SK-N-SH (cell line): ENCODE results near the gene MBP. TPM values are rescaled to one million over a fixed set of nuclear protein-coding genes. Genes with fewer than 3 reads are reported as not detected.
"Not testable (repeated sequence)": the region's sequence is repeated elsewhere in the genome, so short reads cannot be mapped to it uniquely, and the experiment has no call there.

ENCODE experiments used
- CTCF ChIA-PET: fragments of 300-600, 350-600 bp; formaldehyde crosslinking; extraction: SDS; loops from one replicate; lab custom pipeline; 2021; lab: Yijun Ruan, JAX
- POLR2A ChIA-PET: fragments of 350-600 bp; sonication (Branson Sonifier 250); formaldehyde crosslinking; extraction: SDS; loops from one replicate; lab custom pipeline; 2020; ENCODE audit warnings: antibody characterized with exemption, inconsistent platforms; lab: Yijun Ruan, JAX
- DNase-seq: peaks from one replicate; pipeline ENCODE4 v3.0.0; 2012
- H2AFZ ChIP-seq: fragments of 200-600 bp; sonication (generic); 2 replicates; pipeline ENCODE4 v1.8.1; 2016; ENCODE audit warnings: antibody characterized with exemption, mild to moderate bottlenecking, low read depth
- H3F3A ChIP-seq: fragments of 200-600 bp; sonication (generic); replicated peaks from 2 replicates; pipeline ENCODE3; 2016; ENCODE audit warnings: antibody characterized with exemption, mild to moderate bottlenecking; ENCODE audit not compliant: insufficient read depth
- H3K27ac ChIP-seq, 2 experiments: fragments of 200-500 bp in 1 of 2; fragments of 200-600 bp in 1 of 2; sonication (Bioruptor generic) in 1 of 2; sonication (generic), shearing (Covaris generic) in 1 of 2; 2 replicates each; pipeline versions ENCODE4 v1.5.1 to v1.6.1; 2014 to 2016; ENCODE audit warnings: low read depth in 2 of 2, inconsistent platforms in 1 of 2, low read length in 1 of 2, mild to moderate bottlenecking in 1 of 2, mixed read lengths in 1 of 2
- H3K27me3 ChIP-seq: fragments of 200-600 bp; sonication (generic), shearing (Covaris generic); 2 replicates; pipeline ENCODE4 v1.6.1; 2016; ENCODE audit warnings: mixed run types; ENCODE audit not compliant: insufficient read depth
- H3K36me3 ChIP-seq, 2 experiments: fragments of 200-500 bp in 1 of 2; fragments of 200-600 bp in 1 of 2; sonication (Bioruptor generic) in 1 of 2; sonication (generic) in 1 of 2; replicated peaks in 1 of 2; 2 replicates each; pipeline versions ENCODE3 to v1.5.1; 2014 to 2016; ENCODE audit warnings: low read length in 1 of 2, mild to moderate bottlenecking in 1 of 2; ENCODE audit not compliant: insufficient read depth in 2 of 2, control insufficient read depth in 1 of 2
- H3K4me1 ChIP-seq, 2 experiments: fragments of 200-500 bp in 1 of 2; fragments of 200-600 bp in 1 of 2; sonication (Bioruptor generic) in 1 of 2; sonication (generic), shearing (Covaris generic) in 1 of 2; 2 replicates each; pipeline versions ENCODE4 v1.5.1 to v1.6.1; 2014 to 2016; ENCODE audit warnings: low read depth in 1 of 2, low read length in 1 of 2, mixed run types in 1 of 2; ENCODE audit not compliant: insufficient read depth in 2 of 2, control insufficient read depth in 1 of 2
- H3K4me2 ChIP-seq: fragments of 200-600 bp; sonication (generic), shearing (Covaris generic); 2 replicates; pipeline ENCODE4 v1.6.1; 2017; ENCODE audit warnings: mixed run types
- H3K4me3 ChIP-seq, 2 experiments: fragments of 200-500 bp in 1 of 2; fragments of 200-600 bp in 1 of 2; sonication (Bioruptor generic) in 1 of 2; sonication (generic), shearing (Covaris generic) in 1 of 2; 2 replicates each; pipeline versions ENCODE4 v1.5.1 to v1.8.1; 2014 to 2016; ENCODE audit warnings: low read depth in 2 of 2, inconsistent platforms in 1 of 2, low read length in 1 of 2, mild to moderate bottlenecking in 1 of 2, mixed read lengths in 1 of 2, moderate library complexity in 1 of 2
- H3K79me2 ChIP-seq: fragments of 200-600 bp; sonication (generic); 2 replicates; pipeline ENCODE4 v1.8.1; 2017; ENCODE audit warnings: mild to moderate bottlenecking; ENCODE audit not compliant: insufficient read depth
- H3K9ac ChIP-seq: fragments of 200-600 bp; sonication (generic); 2 replicates; pipeline ENCODE4 v1.6.1; 2017; ENCODE audit warnings: mixed run types
- H3K9me2 ChIP-seq: fragments of 200-600 bp; sonication (generic); 2 replicates; pipeline ENCODE4 v1.6.1; 2017; ENCODE audit warnings: mixed run types
- H3K9me3 ChIP-seq: fragments of 200-600 bp; sonication (generic); 2 replicates; pipeline ENCODE4 v1.6.1; 2017; ENCODE audit warnings: mixed run types, mild to moderate bottlenecking, moderate library complexity
- H4K20me1 ChIP-seq: fragments of 200-600 bp; sonication (generic); 2 replicates; pipeline ENCODE4 v1.6.1; 2017; ENCODE audit warnings: mild to moderate bottlenecking, mixed run types; ENCODE audit not compliant: insufficient read depth
- GATA2 ChIP-seq: sonication (generic); formaldehyde crosslinking; IDR thresholded peaks from 2 replicates; pipeline ENCODE4 v1.5.0; 2020; ENCODE audit warnings: mild to moderate bottlenecking, missing genetic modification reagents
- MEF2A ChIP-seq: IDR thresholded peaks from 2 replicates; pipeline ENCODE4 v1.4.0; 2012; ENCODE audit warnings: low read depth, borderline replicate concordance
- REST ChIP-seq: IDR thresholded peaks from 2 replicates; pipeline ENCODE4 v1.6.1; 2012; ENCODE audit warnings: mild to moderate bottlenecking, low read depth, low read length, moderate library complexity
- TEAD4 ChIP-seq: IDR thresholded peaks from 2 replicates; pipeline ENCODE4 v1.4.0; 2012; ENCODE audit warnings: mild to moderate bottlenecking, borderline replicate concordance; ENCODE audit not compliant: insufficient read depth
- YY1 ChIP-seq: IDR thresholded peaks from 2 replicates; pipeline ENCODE4 v1.4.0; 2012; ENCODE audit warnings: low read depth, mild to moderate bottlenecking
- WGBS: methylation state at CpG from one replicate; pipeline ENCODE4 v1.1.6; 2017; ENCODE audit warnings: low lambda C conversion rate; 5-methylcytosine and 5-hydroxymethylcytosine counted together
- polyA plus RNA-seq, 3 experiments: library from polyadenylated mRNA; depleted of rRNA; stranded (reverse); fragments of >200 nt; gene quantifications; 2 replicates each; pipeline ENCODE4 v1.2.3, GENCODE V29; 2012
- TF ChIP-seq, protein P1 (sequence below): fragments of 150-350 bp; IDR thresholded peaks from 2 replicates; pipeline ENCODE4 v1.6.1; 2017; ENCODE audit warnings: antibody characterized with exemption, low read length, low read depth, borderline replicate concordance

MBP gene
- polyA plus RNA-seq, 1 of the 3 experiments (the other 2 are of a cell fraction) = 1.6 TPM

DNA sequence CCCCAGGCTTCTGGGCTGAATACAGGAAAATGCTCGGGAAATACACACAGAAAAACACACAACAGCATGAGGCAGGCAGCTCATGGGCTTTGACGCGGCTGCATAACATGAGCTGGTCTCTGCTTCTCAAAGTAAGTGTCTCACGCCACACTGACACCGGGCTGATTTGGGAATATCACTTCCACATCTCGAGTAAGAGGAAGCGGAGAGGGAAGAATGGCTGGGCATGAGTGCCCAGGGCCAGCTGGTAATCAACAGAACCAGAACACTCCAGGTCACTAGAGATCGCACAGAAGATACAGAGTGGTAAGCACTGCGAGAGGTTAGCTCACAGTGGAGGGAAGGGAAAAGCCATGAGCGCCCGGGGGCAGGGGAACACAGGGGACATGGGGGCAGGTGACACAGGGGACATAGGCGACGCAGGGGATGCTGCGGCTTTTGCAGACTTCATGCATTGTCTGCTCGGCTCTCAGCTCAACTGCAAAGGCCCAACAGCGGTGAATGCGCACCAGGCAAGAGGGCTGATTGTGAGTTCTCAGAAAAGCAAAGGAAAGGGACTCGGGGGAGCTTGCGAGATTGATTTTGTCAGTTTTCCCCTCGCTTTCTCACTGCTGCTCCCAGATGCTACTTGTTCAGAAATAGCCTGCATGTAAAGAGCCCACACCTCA is 141.4 kb downstream of the MBP start:
- H3K9me2 ChIP-seq = no peaks in the 10 kb centered on the region
- ChIA-PET POLR2A (no interaction called here), CTCF (interaction anchor here (0.9 to 3.1 kb wide), 8 partner anchors 8 to 221 kb away, joined by 3 to 29 read pairs (median 8); no protein-coding TSS in a partner anchor)
- peaks cover 0 to 10% of the 10 kb centered on the region in 2 experiments; a peak in 1 of 4 replicates for H3K4me1 ChIP-seq
- H3K9me3 ChIP-seq = no peaks in the 10 kb centered on the region
- TF ChIP-seq GATA2 (peak; percentile 87), YY1 (no peak), TEAD4 (no peak)
- no peak overlapping the region for H2AFZ ChIP-seq
- no peak overlapping the region for H3K4me2 ChIP-seq
- peak; percentile 70 for DNase-seq
- H3K27ac ChIP-seq = no peak overlapping the region
- no peak overlapping the region for H3K4me3 ChIP-seq
- no peaks in the 10 kb centered on the region for H3K79me2 ChIP-seq
- H4K20me1 ChIP-seq = no peaks in the 10 kb centered on the region
- 66% methylated on average over 17 of the region's 20 CpGs for WGBS
- H3F3A ChIP-seq = no peaks in the 10 kb centered on the region
- no peaks in the 10 kb centered on the region for H3K36me3 ChIP-seq
- no peak overlapping the region for H3K9ac ChIP-seq
- no peaks in the 10 kb centered on the region for H3K27me3 ChIP-seq

DNA sequence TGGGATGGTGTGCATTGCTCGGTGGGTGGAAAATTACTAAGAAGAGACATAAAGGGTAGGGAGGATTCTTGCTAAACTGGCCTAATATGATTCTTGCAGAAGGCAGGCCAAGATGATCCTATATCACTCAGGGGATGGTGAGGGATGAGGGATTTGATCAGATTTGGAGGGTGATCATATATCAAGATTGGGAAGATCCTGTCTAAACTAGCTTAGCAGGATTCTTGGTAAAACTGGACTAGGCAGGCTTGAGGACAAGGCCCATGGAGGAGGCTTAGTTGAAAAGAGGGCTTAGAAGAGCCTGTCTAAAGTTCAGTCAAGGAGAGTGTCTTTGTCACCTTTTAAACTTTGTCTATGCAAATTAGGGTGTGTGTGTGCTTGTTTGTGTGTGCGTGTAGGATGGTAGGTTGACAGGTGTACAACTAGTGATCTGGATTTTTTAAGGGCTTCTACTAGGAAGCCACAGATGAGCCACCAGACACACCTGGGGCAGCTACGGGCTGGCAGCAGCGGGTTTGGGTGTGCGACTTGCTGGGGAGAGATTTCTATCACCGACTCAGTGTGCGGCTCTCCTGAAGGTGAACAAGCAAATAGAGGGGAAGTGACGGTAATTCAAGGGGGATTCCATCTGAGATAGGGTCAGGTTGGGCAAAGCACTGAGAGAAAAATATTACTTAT is 142.1 kb downstream of the MBP start:
- H3K79me2 ChIP-seq, H3K9me2 ChIP-seq, H3K4me2 ChIP-seq, H3K4me3 ChIP-seq, H3K9ac ChIP-seq, DNase-seq, H3K27me3 ChIP-seq, H3F3A ChIP-seq, POLR2A ChIA-PET, H2AFZ ChIP-seq, H3K9me3 ChIP-seq, H3K36me3 ChIP-seq, H3K27ac ChIP-seq, H4K20me1 ChIP-seq: not testable (repeated sequence)
- 62% methylated on average over 8 of the region's 8 CpGs for WGBS
- peaks cover 0 to 10% of the 10 kb centered on the region in 2 experiments; a peak in 1 of 4 replicates for H3K4me1 ChIP-seq
- CTCF ChIA-PET = interaction anchor here (1.3 to 3.1 kb wide), 7 partner anchors 7 to 221 kb away, joined by 3 to 29 read pairs (median 10); no protein-coding TSS in a partner anchor

- Histone ChIP-seq H3K4me1 (peaks cover 0 to 10% of the 10 kb centered on the region in 2 experiments; a peak in 1 of 4 replicates), H3K27ac (no peak overlapping the region), H3F3A (no peaks in the 10 kb centered on the region), H3K9ac (no peak overlapping the region)
- 81% methylated on average over 13 of the region's 28 CpGs for WGBS
- TF ChIP-seq REST (no peak), MEF2A (no peak)
- TF ChIP-seq, protein P1, sequence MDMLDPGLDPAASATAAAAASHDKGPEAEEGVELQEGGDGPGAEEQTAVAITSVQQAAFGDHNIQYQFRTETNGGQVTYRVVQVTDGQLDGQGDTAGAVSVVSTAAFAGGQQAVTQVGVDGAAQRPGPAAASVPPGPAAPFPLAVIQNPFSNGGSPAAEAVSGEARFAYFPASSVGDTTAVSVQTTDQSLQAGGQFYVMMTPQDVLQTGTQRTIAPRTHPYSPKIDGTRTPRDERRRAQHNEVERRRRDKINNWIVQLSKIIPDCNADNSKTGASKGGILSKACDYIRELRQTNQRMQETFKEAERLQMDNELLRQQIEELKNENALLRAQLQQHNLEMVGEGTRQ = no peak
- TF ChIP-seq, all 33 proteins: peak for 0
- no peak for DNase-seq
- ChIA-PET POLR2A (no interaction called here), CTCF (interaction anchor here (1.1 to 2.6 kb wide), 3 partner anchors 11 to 186 kb away, joined by 3 to 10 read pairs (median 9); no protein-coding TSS in a partner anchor)
- Histone ChIP-seq H2AFZ (no peak overlapping the region), H3K36me3 (no peaks in the 10 kb centered on the region), H3K79me2 (no peaks in the 10 kb centered on the region), H4K20me1 (no peaks in the 10 kb centered on the region), H3K9me2 (no peaks in the 10 kb centered on the region), H3K27me3 (no peaks in the 10 kb centered on the region), H3K4me3 (no peak overlapping the region), H3K4me2 (no peak overlapping the region), H3K9me3 (no peaks in the 10 kb centered on the region)
Measured at GRCh38 chr18:76989647-76990190, 142.9 kb downstream of the MBP start.
